Anterior cingulate cortex (tissue), 58 donors: ENCODE results near the gene ARHGEF3.

ENCODE experiments used
- DNase-seq, 58 donors: peaks; one replicate each; lab custom pipeline; 2025; lab: John Stamatoyannopoulos, UW

The ARHGEF3 gene

GRCh38 chr3:56799251-56799882, 2.4 kb downstream of the ARHGEF3 start:
- DNase-seq = peak in 4 of 58 donors; percentile 11 to 70 (median 30)

- no peak for DNase-seq
These were observed 4.8 kb downstream of the ARHGEF3 start for GRCh38 chr3:56796996-56797395.

GRCh38 chr3:56796202-56796601, 5.5 kb downstream of the ARHGEF3 start:
- DNase-seq = no peak

GRCh38 chr3:56795829-56796185, 5.9 kb downstream of the ARHGEF3 start:
- no peak for DNase-seq

- DNase-seq = no peak
These were observed 6.5 kb downstream of the ARHGEF3 start for GRCh38 chr3:56795097-56795828.

GRCh38 chr3:56792193-56792592, 9.6 kb downstream of the ARHGEF3 start:
- DNase-seq = no peak

- DNase-seq = no peak
These were observed 11.5 kb downstream of the ARHGEF3 start for GRCh38 chr3:56790016-56790821.

GRCh38 chr3:56789076-56789475, 12.7 kb downstream of the ARHGEF3 start:
- DNase-seq = peak in 1 of 58 donors; percentile 25

GRCh38 chr3:56788521-56788920, 13.2 kb downstream of the ARHGEF3 start:
- no peak for DNase-seq

GRCh38 chr3:56787784-56788256, 13.9 kb downstream of the ARHGEF3 start:
- DNase-seq = peak in 1 of 58 donors; percentile 11

GRCh38 chr3:56787258-56787775, 14.4 kb downstream of the ARHGEF3 start:
- no peak for DNase-seq

- no peak for DNase-seq
These were observed 16.2 kb downstream of the ARHGEF3 start for GRCh38 chr3:56785499-56785898.

GRCh38 chr3:56784448-56785001, 17.2 kb downstream of the ARHGEF3 start:
- DNase-seq = no peak

GRCh38 chr3:56783644-56784447, 17.9 kb downstream of the ARHGEF3 start:
- peak in 16 of 58 donors; percentile 11 to 59 (median 24) for DNase-seq

GRCh38 chr3:56782906-56783305, 18.8 kb downstream of the ARHGEF3 start:
- DNase-seq = no peak

- DNase-seq = no peak
These were observed 19.5 kb downstream of the ARHGEF3 start for GRCh38 chr3:56782215-56782614.

- no peak for DNase-seq
These were observed 20.0 kb downstream of the ARHGEF3 start for GRCh38 chr3:56781762-56782161.

- no peak for DNase-seq
These were observed 20.8 kb downstream of the ARHGEF3 start for GRCh38 chr3:56780936-56781335.

- DNase-seq = no peak
These were observed 22.9 kb downstream of the ARHGEF3 start for GRCh38 chr3:56778893-56779292.

GRCh38 chr3:56776556-56776950, 25.2 kb downstream of the ARHGEF3 start:
- DNase-seq = no peak
